Activated CD8-positive, alpha-beta T cell treated with anti-CD3 and anti-CD28 coated beads for 36 hours (primary cell): Measurements from ENCODE around the gene IYD. TPM values are rescaled to one million over a fixed set of nuclear protein-coding genes. Genes with fewer than 3 reads are reported as not detected.

ENCODE experiments used
- ATAC-seq: fragments of 200-7000 bp; cut with Tn5 transposase; one replicate; pipeline ENCODE4 v1.10.0; 2021; ENCODE audit warnings: mild to moderate bottlenecking, moderate library complexity
- CTCF ChIA-PET: fragments of 350-600 bp; sonication (Branson Sonifier 250); formaldehyde crosslinking; loops from one replicate; lab custom pipeline; 2021; ENCODE audit warnings: antibody characterized with exemption; lab: Charles Lee
- POLR2A ChIA-PET: fragments of 350-600 bp; sonication (Branson Sonifier 250); formaldehyde crosslinking; loops from one replicate; lab custom pipeline; 2021; ENCODE audit warnings: antibody characterized with exemption; lab: Charles Lee
- DNase-seq: peaks from one replicate; pipeline ENCODE4 v3.0.0-alpha.2; 2020
- H3K27ac Mint-ChIP-seq: one replicate; pipeline ENCODE4 v1.8.0; 2021; ENCODE audit warnings: mild to moderate bottlenecking, mixed read lengths
- H3K27me3 Mint-ChIP-seq: one replicate; pipeline ENCODE4 v1.8.0; 2021; ENCODE audit warnings: mixed read lengths
- H3K36me3 Mint-ChIP-seq: one replicate; pipeline ENCODE4 v1.8.0; 2021; ENCODE audit warnings: low read depth, mixed read lengths
- H3K4me1 Mint-ChIP-seq: one replicate; pipeline ENCODE4 v1.8.0; 2021; ENCODE audit warnings: low read depth, mixed read lengths
- H3K4me3 Mint-ChIP-seq: one replicate; pipeline ENCODE4 v1.8.0; 2021; ENCODE audit warnings: mild to moderate bottlenecking, moderate library complexity, mixed read lengths
- H3K9me3 Mint-ChIP-seq: one replicate; pipeline ENCODE4 v1.8.0; 2021; ENCODE audit warnings: mixed read lengths
- intact Hi-C: fragments of 100-400 bp; cut with micrococcal nuclease; formaldehyde crosslinking; loops from one replicate; pipeline ENCODE4 v1.10.0; 2022
- total RNA-seq, 2 experiments: library from RNA; stranded (reverse); gene quantifications; one replicate each; pipeline ENCODE4 v1.2.3, GENCODE V29; 2021
- TF ChIP-seq, protein P1 (sequence below): fragments of 200-600 bp; IDR thresholded peaks from one replicate; pipeline ENCODE4 v1.8.0; 2022; ENCODE audit warnings: antibody characterized with exemption, mild to moderate bottlenecking

The IYD gene
- total RNA-seq, 2 experiments from 2014 or later, result not detected

- H3K9me3 Mint-ChIP-seq, result no peaks in the 10 kb centered on the region
- no peak overlapping the region for H3K4me3 Mint-ChIP-seq
- TF ChIP-seq, protein P1, sequence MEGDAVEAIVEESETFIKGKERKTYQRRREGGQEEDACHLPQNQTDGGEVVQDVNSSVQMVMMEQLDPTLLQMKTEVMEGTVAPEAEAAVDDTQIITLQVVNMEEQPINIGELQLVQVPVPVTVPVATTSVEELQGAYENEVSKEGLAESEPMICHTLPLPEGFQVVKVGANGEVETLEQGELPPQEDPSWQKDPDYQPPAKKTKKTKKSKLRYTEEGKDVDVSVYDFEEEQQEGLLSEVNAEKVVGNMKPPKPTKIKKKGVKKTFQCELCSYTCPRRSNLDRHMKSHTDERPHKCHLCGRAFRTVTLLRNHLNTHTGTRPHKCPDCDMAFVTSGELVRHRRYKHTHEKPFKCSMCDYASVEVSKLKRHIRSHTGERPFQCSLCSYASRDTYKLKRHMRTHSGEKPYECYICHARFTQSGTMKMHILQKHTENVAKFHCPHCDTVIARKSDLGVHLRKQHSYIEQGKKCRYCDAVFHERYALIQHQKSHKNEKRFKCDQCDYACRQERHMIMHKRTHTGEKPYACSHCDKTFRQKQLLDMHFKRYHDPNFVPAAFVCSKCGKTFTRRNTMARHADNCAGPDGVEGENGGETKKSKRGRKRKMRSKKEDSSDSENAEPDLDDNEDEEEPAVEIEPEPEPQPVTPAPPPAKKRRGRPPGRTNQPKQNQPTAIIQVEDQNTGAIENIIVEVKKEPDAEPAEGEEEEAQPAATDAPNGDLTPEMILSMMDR, result no peak
- H3K27ac Mint-ChIP-seq, result no peak overlapping the region
- DNase-seq (no peak), ATAC-seq (no peak)
- CTCF ChIA-PET, result interaction anchor here (1.7 kb wide), 1 partner anchor 243 kb away, joined by 6 read pairs; no protein-coding TSS in a partner anchor
- POLR2A ChIA-PET, result no interaction called here
- no peaks in the 10 kb centered on the region for H3K36me3 Mint-ChIP-seq
- H3K27me3 Mint-ChIP-seq, result peaks cover 3% of the 10 kb centered on the region
- intact Hi-C loops, result no loop called here
- no peaks in the 10 kb centered on the region for H3K4me1 Mint-ChIP-seq
These were observed 44.8 kb upstream of the IYD start for GRCh38 chr6:150324044-150324443.

DNA sequence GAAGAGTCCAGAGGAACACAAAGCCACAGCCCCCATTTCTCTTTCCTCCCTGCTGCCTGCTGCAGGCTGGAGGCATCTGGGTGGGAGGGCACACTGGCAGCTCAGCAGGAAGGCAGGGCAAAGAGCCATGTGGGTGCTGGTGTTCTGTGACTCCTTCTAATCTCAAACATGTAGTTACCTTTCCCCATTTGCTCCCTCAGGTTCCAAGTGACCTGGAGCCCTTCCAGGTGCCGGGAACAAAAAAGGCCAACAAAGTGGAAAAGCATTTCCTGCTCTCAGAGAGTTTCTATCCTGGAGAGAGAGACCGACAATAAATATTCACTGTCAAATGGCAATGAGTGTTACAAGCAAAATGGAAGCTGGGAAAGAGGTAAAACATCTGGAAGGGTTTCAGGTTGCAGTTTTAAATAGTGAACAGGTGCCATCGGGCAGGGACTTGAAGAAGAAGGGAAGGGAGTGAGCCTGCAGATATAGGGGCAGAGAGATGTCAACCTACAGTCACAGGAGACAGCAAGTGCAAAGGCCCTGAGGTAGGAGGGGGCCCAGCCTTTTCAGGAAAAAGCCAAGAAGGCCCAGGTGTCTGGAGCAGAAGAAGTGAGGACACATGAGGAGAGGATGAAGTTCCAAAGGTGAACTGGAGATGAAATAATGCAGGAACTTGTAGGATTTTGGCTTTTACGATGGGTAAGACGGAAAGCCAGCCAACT is 43.6 kb upstream of the IYD start:
- peaks cover 2% of the 10 kb centered on the region for H3K27me3 Mint-ChIP-seq
- H3K27ac Mint-ChIP-seq, result no peak overlapping the region
- TF ChIP-seq, protein P1, result no peak
- ATAC-seq (no peak), DNase-seq (no peak)
- no peak overlapping the region for H3K4me3 Mint-ChIP-seq
- POLR2A ChIA-PET, result interaction anchor here (0.6 kb wide), 1 partner anchor 295 kb away, joined by 3 read pairs; no protein-coding TSS in a partner anchor
- no peaks in the 10 kb centered on the region for H3K4me1 Mint-ChIP-seq
- no peaks in the 10 kb centered on the region for H3K9me3 Mint-ChIP-seq
- CTCF ChIA-PET, result interaction anchor here (1.0 to 1.7 kb wide), 2 partner anchors 245 to 254 kb away, joined by 3 to 6 read pairs; no protein-coding TSS in a partner anchor
- intact Hi-C loops, result no loop called here
- H3K36me3 Mint-ChIP-seq, result no peaks in the 10 kb centered on the region

- no peak for DNase-seq
- ATAC-seq, result no peak
- Mint-ChIP-seq H3K27ac (no peak overlapping the region), H3K27me3 (peaks cover 4% of the 10 kb centered on the region), H3K9me3 (no peaks in the 10 kb centered on the region), H3K36me3 (no peaks in the 10 kb centered on the region), H3K4me3 (no peak overlapping the region), H3K4me1 (no peaks in the 10 kb centered on the region)
- intact Hi-C loops, result no loop called here
- TF ChIP-seq, protein P1, result no peak
- ChIA-PET POLR2A (no interaction called here), CTCF (no interaction called here)
These were observed 41.6 kb upstream of the IYD start for GRCh38 chr6:150327117-150327774.

DNA sequence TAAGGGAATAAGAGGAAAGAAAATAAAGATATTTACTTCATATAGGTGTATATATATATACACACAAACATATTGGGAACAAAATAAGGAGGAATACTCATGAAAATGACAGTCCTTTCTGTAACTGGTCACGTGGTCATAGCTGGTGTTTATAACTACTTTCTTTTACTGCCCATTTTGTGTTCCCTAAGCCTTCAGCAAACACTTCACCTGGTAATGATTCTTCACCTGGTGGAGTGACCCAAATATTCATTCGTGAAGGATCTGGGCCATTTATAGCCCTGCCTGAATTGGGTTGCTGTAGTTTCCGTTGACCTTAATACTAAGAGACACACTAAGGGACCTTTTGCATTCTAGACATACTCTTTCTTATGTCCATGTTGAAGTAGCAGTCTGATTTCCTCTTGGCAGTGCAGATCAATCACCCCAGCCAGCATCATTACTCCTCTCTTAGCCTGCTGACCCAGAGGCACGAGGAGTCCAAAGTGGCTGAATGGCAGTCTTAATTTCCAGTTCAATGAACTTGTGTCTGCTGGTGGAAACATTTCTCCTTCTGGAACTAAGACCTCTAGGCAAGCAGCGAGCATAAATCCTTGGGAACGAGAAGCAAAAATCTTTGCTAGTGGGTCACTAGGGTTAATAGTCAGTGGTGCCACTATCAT is 39.9 kb upstream of the IYD start:
- CTCF ChIA-PET, result no interaction called here
- TF ChIP-seq, protein P1, result no peak
- H3K27ac Mint-ChIP-seq, result no peak overlapping the region
- H3K9me3 Mint-ChIP-seq, result no peaks in the 10 kb centered on the region
- DNase-seq (no peak), ATAC-seq (no peak)
- POLR2A ChIA-PET, result no interaction called here
- H3K4me1 Mint-ChIP-seq, result no peaks in the 10 kb centered on the region
- intact Hi-C loops, result no loop called here
- no peaks in the 10 kb centered on the region for H3K36me3 Mint-ChIP-seq
- peaks cover 9% of the 10 kb centered on the region for H3K27me3 Mint-ChIP-seq
- H3K4me3 Mint-ChIP-seq, result no peak overlapping the region

GRCh38 chr6:150331344-150331743 is 37.5 kb upstream of the IYD start:
- ATAC-seq (no peak), DNase-seq (no peak)
- no peaks in the 10 kb centered on the region for H3K4me1 Mint-ChIP-seq
- peaks cover 11% of the 10 kb centered on the region for H3K27me3 Mint-ChIP-seq
- CTCF ChIA-PET, result interaction anchor here (0.7 kb wide), 1 partner anchor 174 kb away, joined by 3 read pairs; no protein-coding TSS in a partner anchor
- H3K27ac Mint-ChIP-seq, result no peak overlapping the region
- no peaks in the 10 kb centered on the region for H3K9me3 Mint-ChIP-seq
- intact Hi-C loops, result no loop called here
- TF ChIP-seq, protein P1, result no peak
- H3K36me3 Mint-ChIP-seq, result no peaks in the 10 kb centered on the region
- POLR2A ChIA-PET, result no interaction called here
- no peak overlapping the region for H3K4me3 Mint-ChIP-seq
